ENCODE data around the gene TP53I11.

TP53I11 gene

GRCh38 chr11:44893308-44893822, 57.3 kb downstream of the TP53I11 start:
- no peak overlapping the region for H3K4me3 Mint-ChIP-seq
- peaks cover 18% of the 10 kb centered on the region for H3K27me3 Mint-ChIP-seq (ENCODE audit: low read depth, poor library complexity)
- TF ChIP-seq, protein P1, sequence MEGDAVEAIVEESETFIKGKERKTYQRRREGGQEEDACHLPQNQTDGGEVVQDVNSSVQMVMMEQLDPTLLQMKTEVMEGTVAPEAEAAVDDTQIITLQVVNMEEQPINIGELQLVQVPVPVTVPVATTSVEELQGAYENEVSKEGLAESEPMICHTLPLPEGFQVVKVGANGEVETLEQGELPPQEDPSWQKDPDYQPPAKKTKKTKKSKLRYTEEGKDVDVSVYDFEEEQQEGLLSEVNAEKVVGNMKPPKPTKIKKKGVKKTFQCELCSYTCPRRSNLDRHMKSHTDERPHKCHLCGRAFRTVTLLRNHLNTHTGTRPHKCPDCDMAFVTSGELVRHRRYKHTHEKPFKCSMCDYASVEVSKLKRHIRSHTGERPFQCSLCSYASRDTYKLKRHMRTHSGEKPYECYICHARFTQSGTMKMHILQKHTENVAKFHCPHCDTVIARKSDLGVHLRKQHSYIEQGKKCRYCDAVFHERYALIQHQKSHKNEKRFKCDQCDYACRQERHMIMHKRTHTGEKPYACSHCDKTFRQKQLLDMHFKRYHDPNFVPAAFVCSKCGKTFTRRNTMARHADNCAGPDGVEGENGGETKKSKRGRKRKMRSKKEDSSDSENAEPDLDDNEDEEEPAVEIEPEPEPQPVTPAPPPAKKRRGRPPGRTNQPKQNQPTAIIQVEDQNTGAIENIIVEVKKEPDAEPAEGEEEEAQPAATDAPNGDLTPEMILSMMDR (IDR thresholded peaks at IDR 0.05), result no peak
- no peak for DNase-seq
- peaks cover 8% of the 10 kb centered on the region for H3K36me3 Mint-ChIP-seq (ENCODE audit: low read depth)
- peaks cover 4% of the 10 kb centered on the region for H3K9me3 Mint-ChIP-seq
- H3K27ac Mint-ChIP-seq, result peak overlapping the region; percentile 51
- H3K4me1 Mint-ChIP-seq, result peaks cover 34% of the 10 kb centered on the region

DNA sequence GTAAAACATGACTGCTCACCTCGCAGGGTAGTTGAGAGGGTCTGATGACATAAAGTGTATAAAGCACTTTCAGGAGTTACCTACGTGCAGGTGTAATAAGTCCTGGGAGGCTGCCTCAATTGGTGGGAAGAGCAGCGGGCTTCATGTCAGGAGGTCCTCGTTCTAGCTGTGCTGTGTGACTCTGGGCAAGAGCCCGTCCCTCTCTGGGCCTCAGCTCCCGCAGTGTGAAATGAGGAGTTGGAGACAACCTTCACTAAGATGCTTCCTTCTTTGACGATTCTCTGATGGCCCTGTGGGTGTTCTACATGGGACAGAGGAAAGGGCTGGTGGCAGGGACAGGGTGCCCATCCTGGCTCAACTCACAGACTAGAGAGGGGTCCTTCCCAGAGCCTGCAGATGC, 57.8 kb downstream of the TP53I11 start:
- H3K4me1 Mint-ChIP-seq, result peaks cover 35% of the 10 kb centered on the region
- H3K9me3 Mint-ChIP-seq, result no peaks in the 10 kb centered on the region
- peaks cover 18% of the 10 kb centered on the region for H3K27me3 Mint-ChIP-seq (ENCODE audit: low read depth, poor library complexity)
- DNase-seq, result no peak
- H3K4me3 Mint-ChIP-seq, result no peak overlapping the region
- H3K36me3 Mint-ChIP-seq (ENCODE audit: low read depth), result peaks cover 3% of the 10 kb centered on the region
- H3K27ac Mint-ChIP-seq, result no peak overlapping the region
- TF ChIP-seq, protein P1 (IDR thresholded peaks at IDR 0.05), result no peak

GRCh38 chr11:44889266-44889665, 61.4 kb downstream of the TP53I11 start:
- Mint-ChIP-seq H3K9me3 (no peaks in the 10 kb centered on the region), H3K4me1 (peaks cover 65% of the 10 kb centered on the region), H3K27me3 (ENCODE audit: low read depth, poor library complexity) (peaks cover 17% of the 10 kb centered on the region), H3K27ac (no peak overlapping the region), H3K36me3 (ENCODE audit: low read depth) (no peaks in the 10 kb centered on the region), H3K4me3 (no peak overlapping the region)
- DNase-seq, result no peak
- TF ChIP-seq, protein P1 (IDR thresholded peaks at IDR 0.05), result no peak

GRCh38 chr11:44887636-44888035, 63.0 kb downstream of the TP53I11 start:
- Mint-ChIP-seq H3K36me3 (ENCODE audit: low read depth) (no peaks in the 10 kb centered on the region), H3K4me3 (no peak overlapping the region), H3K4me1 (peaks cover 61% of the 10 kb centered on the region), H3K27ac (no peak overlapping the region), H3K27me3 (ENCODE audit: low read depth, poor library complexity) (peaks cover 17% of the 10 kb centered on the region), H3K9me3 (no peaks in the 10 kb centered on the region)
- TF ChIP-seq, protein P1 (IDR thresholded peaks at IDR 0.05), result no peak
- no peak for DNase-seq

- peaks cover 61% of the 10 kb centered on the region for H3K4me1 Mint-ChIP-seq
- peaks cover 13% of the 10 kb centered on the region for H3K27me3 Mint-ChIP-seq (ENCODE audit: low read depth, poor library complexity)
- no peak overlapping the region for H3K27ac Mint-ChIP-seq
- no peaks in the 10 kb centered on the region for H3K36me3 Mint-ChIP-seq (ENCODE audit: low read depth)
- TF ChIP-seq, protein P1 (IDR thresholded peaks at IDR 0.05), result no peak
- DNase-seq, result no peak
- no peak overlapping the region for H3K4me3 Mint-ChIP-seq
- no peaks in the 10 kb centered on the region for H3K9me3 Mint-ChIP-seq
Measured at GRCh38 chr11:44886790-44887140, 63.9 kb downstream of the TP53I11 start.

All from nephron progenitor cell (in vitro differentiated cells).